ENCODE results near the gene SNX8. TPM values are rescaled to one million over a fixed set of nuclear protein-coding genes. Genes with fewer than 3 reads are reported as not detected.

The SNX8 gene, protein sequence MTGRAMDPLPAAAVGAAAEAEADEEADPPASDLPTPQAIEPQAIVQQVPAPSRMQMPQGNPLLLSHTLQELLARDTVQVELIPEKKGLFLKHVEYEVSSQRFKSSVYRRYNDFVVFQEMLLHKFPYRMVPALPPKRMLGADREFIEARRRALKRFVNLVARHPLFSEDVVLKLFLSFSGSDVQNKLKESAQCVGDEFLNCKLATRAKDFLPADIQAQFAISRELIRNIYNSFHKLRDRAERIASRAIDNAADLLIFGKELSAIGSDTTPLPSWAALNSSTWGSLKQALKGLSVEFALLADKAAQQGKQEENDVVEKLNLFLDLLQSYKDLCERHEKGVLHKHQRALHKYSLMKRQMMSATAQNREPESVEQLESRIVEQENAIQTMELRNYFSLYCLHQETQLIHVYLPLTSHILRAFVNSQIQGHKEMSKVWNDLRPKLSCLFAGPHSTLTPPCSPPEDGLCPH
- 16.1 and 16.4 TPM in 2 replicates for polyA plus RNA-seq (2013)

GRCh38 chr7:2314209-2314955 lies at the start of gene SNX8:
Gene SNX8, minus strand, starts transcription at chr7:2314441. Its CDS starts 20 bp downstream, at chr7:2314421.
- peak within 1 kb of the TSS; percentile 88 for H4K8ac ChIP-seq (ENCODE audit: low read depth, low read length)
- H4K91ac ChIP-seq (ENCODE audit: low read depth, low read length), result peak within 1 kb of the TSS; percentile 84
- H3K4ac ChIP-seq (ENCODE audit: low read depth, low read length), result peak within 1 kb of the TSS; percentile 89
- H3K36me3 ChIP-seq (ENCODE audit: control insufficient read depth in 1 of 2, insufficient read depth in 2 of 2, low read length in 2 of 2), result no peaks in the 10 kb centered on the region
- no peaks in the 10 kb centered on the region for H3K27me3 ChIP-seq (ENCODE audit: insufficient read depth, low read length)
- peak within 1 kb of the TSS; percentile 64 for H2AK5ac ChIP-seq (ENCODE audit: low read length)
- peaks cover 9 to 21% of the 10 kb centered on the region in 2 experiments for H3K4me1 ChIP-seq (ENCODE audit: control insufficient read depth in 1 of 2, insufficient read depth in 2 of 2, low read length in 2 of 2)
- H2BK120ac ChIP-seq (ENCODE audit: insufficient read depth, low read length, poor library complexity), result peak within 1 kb of the TSS; percentile 82
- H3K4me2 ChIP-seq (ENCODE audit: low read length), result peak within 1 kb of the TSS; percentile 95
- peaks cover 3% of the 10 kb centered on the region for H3K79me1 ChIP-seq (ENCODE audit: low read length)
- H3K14ac ChIP-seq (ENCODE audit: low read length), result peak within 1 kb of the TSS; percentile 94
- peak within 1 kb of the TSS; percentile 89 for H2AFZ ChIP-seq (ENCODE audit: insufficient read depth, low read length, poor library complexity)
- H3K79me2 ChIP-seq (ENCODE audit: control insufficient read depth, insufficient read depth, low read length, poor library complexity), result peaks cover 4% of the 10 kb centered on the region
- peak within 1 kb of the TSS; percentile 83 for H3K9ac ChIP-seq (ENCODE audit: low read length)
- peak; percentile 93 to 98 for DNase-seq
- peak within 1 kb of the TSS; percentile 48 for H3K18ac ChIP-seq (ENCODE audit: low read length)
- 100% methylated on average over 1 of the region's 78 CpGs for WGBS (ENCODE audit: extremely low coverage, insufficient coverage, insufficient read length)
- peaks cover 4% of the 10 kb centered on the region for H3K9me3 ChIP-seq (ENCODE audit: insufficient read depth, low read depth, low read length)
- peak within 1 kb of the TSS; percentile 85 for H3K4me3 ChIP-seq (ENCODE audit: low read depth, low read length)
- peak within 1 kb of the TSS; percentile 87 for H2BK12ac ChIP-seq (ENCODE audit: low read length)
- no peak within 1 kb of the TSS for H3K23ac ChIP-seq (ENCODE audit: low read length)
- H3K27ac ChIP-seq (ENCODE audit: low read depth, low read length), result no peak within 1 kb of the TSS
- no peak within 1 kb of the TSS for H2BK5ac ChIP-seq (ENCODE audit: low read depth, low read length, poor library complexity)
- H4K12ac ChIP-seq (ENCODE audit: low read depth, low read length), result peak within 1 kb of the TSS; percentile 45

DNA sequence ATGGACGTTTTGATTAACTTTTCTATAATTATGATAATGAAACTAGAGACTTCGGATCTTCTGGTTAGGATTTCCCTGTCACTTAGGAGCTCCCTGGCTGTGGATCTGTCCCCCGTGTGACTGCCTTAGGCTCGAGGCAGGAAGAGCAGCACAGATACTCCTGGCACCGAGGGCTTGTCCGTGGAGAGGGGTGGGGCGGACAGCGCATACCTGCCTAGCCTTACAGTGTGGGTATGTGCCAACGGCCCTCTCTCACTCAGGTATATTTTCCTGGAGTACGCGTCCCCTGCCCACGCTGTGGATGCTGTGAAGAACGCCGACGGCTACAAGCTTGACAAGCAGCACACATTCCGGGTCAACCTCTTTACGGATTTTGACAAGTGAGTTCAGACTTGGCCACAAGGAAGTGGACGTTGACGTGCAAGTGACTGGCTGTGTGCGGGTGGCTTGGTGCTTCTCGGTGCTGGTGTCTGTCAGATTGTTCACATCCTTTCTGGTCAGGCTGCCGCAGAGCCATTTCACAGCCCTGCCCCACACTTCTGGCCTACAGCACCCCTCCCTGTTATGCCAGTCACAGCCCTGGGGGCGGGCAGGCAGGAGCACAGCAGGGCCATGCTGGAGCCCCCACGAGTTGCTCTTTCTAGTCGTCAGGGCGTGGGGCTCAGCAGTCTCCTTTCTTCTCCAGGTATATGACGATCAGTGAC lies 48.3 kb upstream of the SNX8 start:
- peaks cover 18% of the 10 kb centered on the region for H3K79me2 ChIP-seq (ENCODE audit: control insufficient read depth, insufficient read depth, low read length, poor library complexity)
- no peak overlapping the region for H4K12ac ChIP-seq (ENCODE audit: low read depth, low read length)
- no peak overlapping the region for H3K14ac ChIP-seq (ENCODE audit: low read length)
- H3K79me1 ChIP-seq (ENCODE audit: low read length), result no peaks in the 10 kb centered on the region
- H3K23ac ChIP-seq (ENCODE audit: low read length), result no peak overlapping the region
- no peak overlapping the region for H3K4me2 ChIP-seq (ENCODE audit: low read length)
- H3K4me1 ChIP-seq (ENCODE audit: control insufficient read depth in 1 of 2, insufficient read depth in 2 of 2, low read length in 2 of 2), result no peaks in the 10 kb centered on the region
- peaks cover 4% of the 10 kb centered on the region for H3K9me3 ChIP-seq (ENCODE audit: insufficient read depth, low read depth, low read length)
- no peak overlapping the region for H2BK5ac ChIP-seq (ENCODE audit: low read depth, low read length, poor library complexity)
- no peak overlapping the region for H2AK5ac ChIP-seq (ENCODE audit: low read length)
- peaks cover 66 to 67% of the 10 kb centered on the region in 2 experiments for H3K36me3 ChIP-seq (ENCODE audit: control insufficient read depth in 1 of 2, insufficient read depth in 2 of 2, low read length in 2 of 2)
- no peak overlapping the region for H2BK12ac ChIP-seq (ENCODE audit: low read length)
- no peak overlapping the region for H3K18ac ChIP-seq (ENCODE audit: low read length)
- H4K8ac ChIP-seq (ENCODE audit: low read depth, low read length), result no peak overlapping the region
- H3K9ac ChIP-seq (ENCODE audit: low read length), result no peak overlapping the region
- DNase-seq, result no peak
- no peak overlapping the region for H3K4me3 ChIP-seq (ENCODE audit: low read depth, low read length)
- H4K91ac ChIP-seq (ENCODE audit: low read depth, low read length), result no peak overlapping the region
- H2AFZ ChIP-seq (ENCODE audit: insufficient read depth, low read length, poor library complexity), result no peak overlapping the region
- no peak overlapping the region for H3K27ac ChIP-seq (ENCODE audit: low read depth, low read length)
- H3K4ac ChIP-seq (ENCODE audit: low read depth, low read length), result no peak overlapping the region
- H2BK120ac ChIP-seq (ENCODE audit: insufficient read depth, low read length, poor library complexity), result no peak overlapping the region
- no CpG with 5 or more reads among the region's 27 CpGs for WGBS (ENCODE audit: extremely low coverage, insufficient coverage, insufficient read length)
- H3K27me3 ChIP-seq (ENCODE audit: insufficient read depth, low read length), result no peaks in the 10 kb centered on the region

DNA sequence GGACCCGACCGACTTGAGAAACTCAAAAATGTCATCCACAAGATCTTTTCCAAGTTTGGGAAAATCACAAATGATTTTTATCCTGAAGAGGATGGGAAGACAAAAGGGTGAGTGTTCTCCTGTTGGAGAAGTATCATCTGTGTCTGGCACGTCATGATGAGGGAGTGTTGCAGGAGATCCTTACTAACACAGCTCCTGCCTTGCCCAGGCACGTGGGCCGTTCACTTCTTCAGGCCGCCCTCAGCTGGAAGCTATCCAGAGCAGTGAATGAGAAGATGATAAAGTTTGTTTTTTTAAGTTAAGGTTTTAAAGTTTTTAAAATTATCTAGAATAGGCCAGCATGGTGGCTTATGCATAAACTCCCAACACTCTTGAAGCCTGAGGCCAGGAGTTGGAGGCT lies 46.6 kb upstream of the SNX8 start:
- Histone ChIP-seq H2AFZ (ENCODE audit: insufficient read depth, low read length, poor library complexity) (no peak overlapping the region), H3K79me2 (ENCODE audit: control insufficient read depth, insufficient read depth, low read length, poor library complexity) (peaks cover 24% of the 10 kb centered on the region), H3K4me2 (ENCODE audit: low read length) (no peak overlapping the region), H3K27me3 (ENCODE audit: insufficient read depth, low read length) (no peaks in the 10 kb centered on the region), H4K91ac (ENCODE audit: low read depth, low read length) (no peak overlapping the region), H2BK12ac (ENCODE audit: low read length) (no peak overlapping the region), H3K79me1 (ENCODE audit: low read length) (no peaks in the 10 kb centered on the region), H3K4ac (ENCODE audit: low read depth, low read length) (no peak overlapping the region), H3K23ac (ENCODE audit: low read length) (no peak overlapping the region), H3K4me3 (ENCODE audit: low read depth, low read length) (no peak overlapping the region), H3K18ac (ENCODE audit: low read length) (no peak overlapping the region), H3K9me3 (ENCODE audit: insufficient read depth, low read depth, low read length) (peaks cover 4% of the 10 kb centered on the region), H3K14ac (ENCODE audit: low read length) (no peak overlapping the region), H3K4me1 (ENCODE audit: control insufficient read depth in 1 of 2, insufficient read depth in 2 of 2, low read length in 2 of 2) (no peaks in the 10 kb centered on the region), H2AK5ac (ENCODE audit: low read length) (no peak overlapping the region), H3K36me3 (ENCODE audit: control insufficient read depth in 1 of 2, insufficient read depth in 2 of 2, low read length in 2 of 2) (peaks cover 54 to 57% of the 10 kb centered on the region in 2 experiments), H4K8ac (ENCODE audit: low read depth, low read length) (no peak overlapping the region), H4K12ac (ENCODE audit: low read depth, low read length) (no peak overlapping the region), H2BK5ac (ENCODE audit: low read depth, low read length, poor library complexity) (no peak overlapping the region), H3K9ac (ENCODE audit: low read length) (no peak overlapping the region), H2BK120ac (ENCODE audit: insufficient read depth, low read length, poor library complexity) (no peak overlapping the region), H3K27ac (ENCODE audit: low read depth, low read length) (no peak overlapping the region)
- WGBS (ENCODE audit: extremely low coverage, insufficient coverage, insufficient read length), result no CpG with 5 or more reads among the region's 6 CpGs
- no peak for DNase-seq

- Histone ChIP-seq H2BK12ac (ENCODE audit: low read length) (no peak overlapping the region), H3K9me3 (ENCODE audit: insufficient read depth, low read depth, low read length) (peaks cover 4% of the 10 kb centered on the region)
- WGBS (ENCODE audit: extremely low coverage, insufficient coverage, insufficient read length), result no CpG with 5 or more reads among the region's 11 CpGs
Observed at GRCh38 chr7:2359610-2360009, 45.4 kb upstream of the SNX8 start.

More at GRCh38 chr7:2359610-2360009, 45.4 kb upstream of the SNX8 start:
- peaks cover 44 to 46% of the 10 kb centered on the region in 2 experiments for H3K36me3 ChIP-seq (ENCODE audit: control insufficient read depth in 1 of 2, insufficient read depth in 2 of 2, low read length in 2 of 2)
- H3K18ac ChIP-seq (ENCODE audit: low read length), result no peak overlapping the region
- no peak overlapping the region for H2BK120ac ChIP-seq (ENCODE audit: insufficient read depth, low read length, poor library complexity)
- no peak overlapping the region for H3K14ac ChIP-seq (ENCODE audit: low read length)
- H2BK5ac ChIP-seq (ENCODE audit: low read depth, low read length, poor library complexity), result no peak overlapping the region
- no peaks in the 10 kb centered on the region for H3K27me3 ChIP-seq (ENCODE audit: insufficient read depth, low read length)
- no peak overlapping the region for H3K9ac ChIP-seq (ENCODE audit: low read length)
- H3K4ac ChIP-seq (ENCODE audit: low read depth, low read length), result peak overlapping the region; percentile 93
- H4K8ac ChIP-seq (ENCODE audit: low read depth, low read length), result no peak overlapping the region
- no peak for DNase-seq
- H3K27ac ChIP-seq (ENCODE audit: low read depth, low read length), result no peak overlapping the region
- H3K4me2 ChIP-seq (ENCODE audit: low read length), result no peak overlapping the region
- H3K4me1 ChIP-seq (ENCODE audit: control insufficient read depth in 1 of 2, insufficient read depth in 2 of 2, low read length in 2 of 2), result peaks cover 2 to 3% of the 10 kb centered on the region in 2 experiments
- H3K79me2 ChIP-seq (ENCODE audit: control insufficient read depth, insufficient read depth, low read length, poor library complexity), result peaks cover 35% of the 10 kb centered on the region
- H2AK5ac ChIP-seq (ENCODE audit: low read length), result no peak overlapping the region
- H4K91ac ChIP-seq (ENCODE audit: low read depth, low read length), result no peak overlapping the region
- peaks cover 8% of the 10 kb centered on the region for H3K79me1 ChIP-seq (ENCODE audit: low read length)
- peak overlapping the region; percentile 26 for H2AFZ ChIP-seq (ENCODE audit: insufficient read depth, low read length, poor library complexity)
- H3K23ac ChIP-seq (ENCODE audit: low read length), result no peak overlapping the region
- no peak overlapping the region for H4K12ac ChIP-seq (ENCODE audit: low read depth, low read length)
- H3K4me3 ChIP-seq (ENCODE audit: low read depth, low read length), result no peak overlapping the region

Data from trophoblast cell (in vitro differentiated cells and primary cell).